H1 (cell line): ENCODE measurements around the gene FXYD3. TPM values are rescaled to one million over a fixed set of nuclear protein-coding genes. Genes with fewer than 3 reads are reported as not detected.

Experiments
- CBX8 ChIP-seq: fragments of 300-800, 300-1000 bp; sonication (generic); IDR thresholded peaks from 2 replicates; pipeline ENCODE4 v1.7.1; 2016; ENCODE audit warnings: low read depth, low read length, borderline replicate concordance
- GTF2F1 ChIP-seq: IDR thresholded peaks from 2 replicates; pipeline ENCODE4 v1.6.1; 2012; ENCODE audit warnings: low read depth, low read length, improper control_type of control experiment, borderline replicate concordance
- JUND ChIP-seq: IDR thresholded peaks from 2 replicates; pipeline ENCODE4 v1.6.1; 2011; ENCODE audit warnings: mild to moderate bottlenecking, improper control_type of control experiment, low read length
- POU5F1 ChIP-seq: IDR thresholded peaks from 2 replicates; pipeline ENCODE4 v1.6.1; 2011; ENCODE audit warnings: low read depth, mild to moderate bottlenecking, low read length, moderate library complexity
- TAF7 ChIP-seq: optimal IDR thresholded peaks from 2 replicates; pipeline ENCODE3; 2011; ENCODE audit warnings: low read depth, mild to moderate bottlenecking, inconsistent platforms, low read length, moderate library complexity, borderline replicate concordance
- TBP ChIP-seq: IDR thresholded peaks from 2 replicates; pipeline ENCODE4 v1.6.1; 2011; ENCODE audit warnings: low read depth, low read length, improper control_type of control experiment
- TEAD4 ChIP-seq: IDR thresholded peaks from 2 replicates; pipeline ENCODE4 v1.6.1; 2012; ENCODE audit warnings: low read depth, low read length, inconsistent platforms, mixed read lengths
- YY1 ChIP-seq: IDR thresholded peaks from 2 replicates; pipeline ENCODE4 v1.6.1; 2011; ENCODE audit warnings: low read depth, mild to moderate bottlenecking, low read length
- polyA plus RNA-seq, 7 experiments: library from polyadenylated mRNA; depleted of rRNA in 3 of 7; stranded (reverse) in 5 of 7; unstranded in 2 of 7; fragments of >200 nt in 5 of 7; fragments of 200-250 nt in 2 of 7; gene quantifications; 1 replicate in 5 of 7; 2 replicates in 1 of 7; 4 replicates in 1 of 7; pipeline versions ENCODE4 v1.2.1 to v1.2.3, GENCODE V29; 2011 to 2013; ENCODE audit warnings: missing spikeins in 2 of 7, mixed read lengths in 2 of 7
- total RNA-seq: library from RNA; stranded (reverse); fragmentation: NEBNext Ultra II Directional; extraction: Animal tissue kit (Norgen Biotek cat#: 25700); gene quantifications from 2 replicates; pipeline ENCODE4 v1.2.1, GENCODE V29; 2021

The FXYD3 gene
- total and polyA plus RNA-seq, 2 of the 8 experiments (the other 6 are each of a cell fraction or from before 2014, with no cell fraction given), result 0.33 TPM; not detected in 1

DNA sequence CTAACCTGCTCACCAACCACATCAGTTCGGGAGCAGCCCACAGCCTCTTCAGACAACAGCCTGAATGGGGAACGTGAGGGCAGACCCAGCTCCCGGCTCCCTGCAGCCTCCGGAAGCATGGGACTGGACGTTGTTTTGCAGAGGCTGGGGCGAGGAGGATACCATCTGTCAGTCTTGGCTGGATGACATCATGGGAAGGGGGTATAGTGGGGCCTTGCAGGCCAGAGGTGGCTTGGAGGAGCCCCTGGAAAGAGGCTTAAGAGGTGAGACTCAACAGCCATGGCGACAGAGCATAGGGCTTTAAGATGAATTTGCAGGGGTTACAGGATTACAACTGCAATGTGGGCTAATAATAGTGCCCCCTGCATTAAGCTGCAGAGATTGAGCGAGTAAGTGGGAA is 1.5 kb downstream of the FXYD3 start (continued):
- TF ChIP-seq TBP (no peak), GTF2F1 (no peak), TAF7 (no peak), CBX8 (no peak), POU5F1 (no peak), YY1 (no peak), TEAD4 (no peak), JUND (no peak)
